SK-N-SH treated with all-trans-retinoic acid at 6 μM for 48 hours (cell line): ENCODE measurements around the gene PKN2.

Experiments
- ARNTL ChIP-seq: fragments of 450-650 bp; formaldehyde crosslinking; IDR thresholded peaks from 2 replicates; pipeline ENCODE4 v1.5.0; 2020; ENCODE audit warnings: low read depth, mild to moderate bottlenecking, moderate library complexity, borderline replicate concordance
- CREB5 ChIP-seq: fragments of 250-450 bp; sonication (Bioruptor Pico); IDR thresholded peaks from 2 replicates; pipeline ENCODE4 v1.5.1; 2020; ENCODE audit warnings: low read depth, mild to moderate bottlenecking, moderate library complexity
- CSDC2 ChIP-seq: fragments of 250-450 bp; sonication (Bioruptor Pico); IDR thresholded peaks from 2 replicates; pipeline ENCODE4 v1.5.0; 2020; ENCODE audit warnings: mild to moderate bottlenecking, moderate library complexity
- GLIS3 ChIP-seq: fragments of 250-450 bp; sonication (Bioruptor Pico); IDR thresholded peaks from 2 replicates; pipeline ENCODE4 v1.5.0; 2020; ENCODE audit warnings: mild to moderate bottlenecking, moderate library complexity
- OSR1 ChIP-seq: fragments of 250-450 bp; sonication (Bioruptor Pico); IDR thresholded peaks from 2 replicates; pipeline ENCODE4 v1.8.0; 2022; ENCODE audit warnings: moderate library complexity, mild to moderate bottlenecking, inconsistent platforms
- PATZ1 ChIP-seq: fragments of 250-450 bp; sonication (Bioruptor Pico); IDR thresholded peaks from 2 replicates; pipeline ENCODE4 v1.8.0; 2020; ENCODE audit warnings: mild to moderate bottlenecking, moderate library complexity, borderline replicate concordance
- POU6F1 ChIP-seq: fragments of 250-450 bp; sonication (Bioruptor Pico); IDR thresholded peaks from 2 replicates; pipeline ENCODE4 v1.8.0; 2021; ENCODE audit warnings: low read depth, mild to moderate bottlenecking, moderate library complexity, borderline replicate concordance
- PPARA ChIP-seq: fragments of 250-450 bp; sonication (Bioruptor Pico); IDR thresholded peaks from 2 replicates; pipeline ENCODE4 v1.5.0; 2020; ENCODE audit warnings: mild to moderate bottlenecking, borderline replicate concordance
- SNAI2 ChIP-seq: fragments of 250-450 bp; sonication (Bioruptor Pico); IDR thresholded peaks from 2 replicates; pipeline ENCODE4 v1.5.0; 2020; ENCODE audit warnings: mild to moderate bottlenecking, moderate library complexity
- TCF4 ChIP-seq: fragments of 250-450 bp; sonication (Bioruptor Pico); IDR thresholded peaks from 2 replicates; pipeline ENCODE4 v1.8.0; 2021; ENCODE audit warnings: mild to moderate bottlenecking, moderate library complexity, borderline replicate concordance
- TSHZ2 ChIP-seq: fragments of 250-450 bp; sonication (Bioruptor Pico); IDR thresholded peaks from 2 replicates; pipeline ENCODE4 v1.5.0; 2020; ENCODE audit warnings: mild to moderate bottlenecking, moderate library complexity
- ZFP3 ChIP-seq: fragments of 250-450 bp; sonication (Bioruptor Pico); IDR thresholded peaks from 2 replicates; pipeline ENCODE4 v1.5.0; 2020; ENCODE audit warnings: mild to moderate bottlenecking, moderate library complexity
- ZFP30 ChIP-seq: fragments of 450-650 bp; formaldehyde crosslinking; IDR thresholded peaks from 2 replicates; pipeline ENCODE4 v1.5.0; 2022; ENCODE audit warnings: mild to moderate bottlenecking, moderate library complexity
- ZNF70 ChIP-seq: fragments of 450-650 bp; formaldehyde crosslinking; IDR thresholded peaks from 2 replicates; pipeline ENCODE4 v1.5.0; 2020; ENCODE audit warnings: mild to moderate bottlenecking, moderate library complexity

DNA sequence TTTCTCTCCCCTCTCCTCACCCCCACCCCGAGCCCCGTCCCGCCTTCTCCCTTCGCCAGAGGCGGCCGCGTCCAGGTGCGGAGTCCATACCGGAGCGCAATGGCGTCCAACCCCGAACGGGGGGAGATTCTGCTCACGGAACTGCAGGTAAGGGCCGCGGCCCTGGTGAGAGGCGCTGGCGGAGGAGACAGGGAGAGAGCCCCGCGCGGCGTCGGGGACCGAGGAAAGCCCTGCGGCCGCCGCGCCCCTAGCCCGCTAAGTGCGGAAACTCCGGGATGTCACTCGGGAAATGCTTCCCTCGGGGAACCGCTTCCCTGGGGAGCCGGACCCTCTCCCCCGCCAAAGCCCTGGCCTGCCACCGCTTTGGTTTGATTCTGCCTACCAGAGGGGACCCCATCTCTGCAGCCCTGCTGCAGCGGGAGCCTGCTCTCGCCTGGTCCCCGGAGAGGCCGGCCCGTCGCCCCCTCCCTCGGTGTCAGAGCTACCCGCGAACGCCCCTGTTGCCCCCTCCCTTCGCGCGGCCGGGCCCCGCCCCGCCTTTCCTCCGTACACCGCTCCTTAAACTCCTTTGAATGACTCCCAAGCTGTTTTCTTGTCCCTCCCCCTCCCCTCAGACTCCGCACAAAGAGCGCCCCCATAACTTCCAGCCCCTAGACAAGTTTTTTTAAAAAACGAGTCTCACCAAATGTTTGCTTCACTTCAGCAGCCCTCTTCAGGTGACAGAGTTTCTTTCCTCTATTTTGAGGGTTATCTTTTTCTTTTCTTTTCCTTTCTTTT lies 597 bp downstream of the PKN2 start:
- TF ChIP-seq ARNTL, result no peak
- TF ChIP-seq ZFP30 (CRISPR knock-in tag), result no peak
- no peak for TF ChIP-seq POU6F1 (CRISPR knock-in tag)
- TF ChIP-seq CSDC2, result no peak
- TF ChIP-seq PATZ1 (CRISPR knock-in tag), result no peak; the same call in 1 of the 2 replicates
- no peak for TF ChIP-seq CREB5 (CRISPR knock-in tag)
- no peak for TF ChIP-seq TSHZ2
- TF ChIP-seq GLIS3 (CRISPR knock-in tag), result no peak
- TF ChIP-seq SNAI2, result no peak
- no peak for TF ChIP-seq ZFP3 (CRISPR knock-in tag)
- TF ChIP-seq TCF4, result no peak
- TF ChIP-seq OSR1 (CRISPR knock-in tag), result no peak
- no peak for TF ChIP-seq PPARA (CRISPR knock-in tag)
- no peak for TF ChIP-seq ZNF70 (CRISPR knock-in tag)
